HepG2 (cell line): ENCODE measurements around the gene PRSS36. TPM values are rescaled to one million over a fixed set of nuclear protein-coding genes. Genes with fewer than 3 reads are reported as not detected.

ENCODE experiments used
- ATAC-seq: fragments of 200-7000 bp; cut with Tn5 transposase; 3 replicates; pipeline ENCODE4 v1.9.1; 2020; ENCODE audit warnings: mild to moderate bottlenecking, moderate library complexity
- BruUV-seq: library from RNA; stranded (reverse); fragments of 400-500 nt; replicated peaks from 2 replicates; lab custom pipeline; 2021; lab: Mats Ljungman, UMichigan
- CTCF ChIA-PET: fragments of 300-600 bp; formaldehyde crosslinking; extraction: SDS; loops from one replicate; lab custom pipeline; 2021; ENCODE audit warnings: low total read pairs, inconsistent platforms, low intra/inter-chr PET ratio; lab: Yijun Ruan, JAX
- POLR2A ChIA-PET: fragments of 350-600 bp; sonication (Branson Sonifier 250); formaldehyde crosslinking; loops from one replicate; lab custom pipeline; 2020; ENCODE audit warnings: antibody characterized with exemption, inconsistent platforms; lab: Yijun Ruan, JAX
- DNase-seq: peaks from one replicate; pipeline ENCODE4 v3.0.0-alpha.2; 2015; ENCODE audit warnings: low spot score
- FAIRE-seq: peaks from 3 replicates; lab custom pipeline; 2011; peaks lifted over from hg19 to GRCh38; lab: Jason Lieb, UNC
- H2AFZ ChIP-seq: one replicate; pipeline ENCODE4 v1.6.1; 2011; ENCODE audit warnings: low read length, inconsistent platforms
- H3K27ac ChIP-seq: fragments of 300-600 bp; 3 replicates; pipeline ENCODE4 v1.8.0; 2011; ENCODE audit warnings: mixed run types, mild to moderate bottlenecking, mixed read lengths, low read length, inconsistent platforms; ENCODE audit not compliant: insufficient read depth; ENCODE audit errors: extremely low read length
- H3K27me3 ChIP-seq, 2 experiments: fragments of 200-600 bp in 1 of 2; 2 replicates in 1 of 2; 3 replicates in 1 of 2; pipeline versions ENCODE4 v1.6.0 to v1.8.0; 2011; ENCODE audit warnings: low read length in 2 of 2, mild to moderate bottlenecking in 2 of 2, moderate library complexity in 2 of 2, inconsistent platforms in 1 of 2; ENCODE audit not compliant: insufficient read depth in 2 of 2, control insufficient read depth in 1 of 2
- H3K36me3 ChIP-seq, 2 experiments: fragments of 200-600 bp in 1 of 2; replicated peaks in 1 of 2; 2 replicates in 1 of 2; 3 replicates in 1 of 2; pipeline versions ENCODE4 v1.5.1 to v1.8.0; 2011; ENCODE audit warnings: low read length in 2 of 2, inconsistent platforms in 1 of 2; ENCODE audit not compliant: insufficient read depth in 2 of 2, control insufficient read depth in 1 of 2
- H3K4me1 ChIP-seq: 2 replicates; pipeline ENCODE4 v1.5.1; 2012; ENCODE audit warnings: low read length, inconsistent platforms; ENCODE audit not compliant: insufficient read depth
- H3K4me2 ChIP-seq: 2 replicates; pipeline ENCODE4 v1.6.0; 2011; ENCODE audit warnings: low read depth, low read length, inconsistent platforms
- H3K4me3 ChIP-seq, 3 experiments: fragments of 200-600 bp in 1 of 3; sonication (generic), shearing (Covaris generic) in 1 of 3; replicated peaks in 1 of 3; 2 replicates each; pipeline ENCODE4 v1.5.1; 2011 to 2016; ENCODE audit warnings: low read length in 3 of 3, inconsistent platforms in 2 of 3, low read depth in 2 of 3, mild to moderate bottlenecking in 2 of 3, control low read depth in 1 of 3, mixed read lengths in 1 of 3; ENCODE audit not compliant: insufficient read depth in 1 of 3
- H3K79me2 ChIP-seq: one replicate; pipeline ENCODE4 v1.6.1; 2011; ENCODE audit warnings: low read length, inconsistent platforms; ENCODE audit not compliant: insufficient read depth
- H3K9ac ChIP-seq: 2 replicates; pipeline ENCODE4 v1.6.0; 2011; ENCODE audit warnings: mild to moderate bottlenecking, low read depth, low read length, inconsistent platforms; ENCODE audit not compliant: insufficient read depth
- H3K9me3 ChIP-seq: 2 replicates; pipeline ENCODE4 v1.5.1; 2012; ENCODE audit warnings: mild to moderate bottlenecking, low read length
- H4K20me1 ChIP-seq: 2 replicates; pipeline ENCODE4 v1.6.0; 2011; ENCODE audit warnings: inconsistent platforms, mild to moderate bottlenecking, low read length, moderate library complexity; ENCODE audit not compliant: insufficient read depth
- CBX2 ChIP-seq, 2 experiments: fragments of 200-600 bp in 1 of 2; sonication (generic); formaldehyde crosslinking in 1 of 2; IDR thresholded peaks; 2 replicates each; pipeline versions ENCODE4 v1.7.0 to v1.8.1; 2018 to 2022; ENCODE audit warnings: low read depth in 2 of 2, low read length in 1 of 2, mild to moderate bottlenecking in 1 of 2, missing genetic modification reagents in 1 of 2
- DDIT3 ChIP-seq: sonication (generic); formaldehyde crosslinking; IDR thresholded peaks from 2 replicates; pipeline ENCODE4 v1.4.0; 2020; ENCODE audit warnings: mild to moderate bottlenecking, missing genetic modification reagents
- FOXO4 ChIP-seq: sonication (generic); formaldehyde crosslinking; conservative IDR thresholded peaks from 2 replicates; pipeline ENCODE4 v1.8.1; 2023; ENCODE audit warnings: missing genetic modification reagents
- HCFC1 ChIP-seq: fragments of 150-350 bp; IDR thresholded peaks from 2 replicates; pipeline ENCODE4 v1.6.1; 2014; ENCODE audit warnings: low read depth, low read length
- RAD21 ChIP-seq: fragments of 450-650 bp; formaldehyde crosslinking; IDR thresholded peaks from 2 replicates; pipeline ENCODE4 v1.5.0; 2020; ENCODE audit warnings: mild to moderate bottlenecking
- ZBTB14 ChIP-seq: sonication (generic); formaldehyde crosslinking; IDR thresholded peaks from 2 replicates; pipeline ENCODE4 v1.4.0; 2020; ENCODE audit warnings: missing genetic modification reagents
- ZC3H4 ChIP-seq: sonication (generic); formaldehyde crosslinking; IDR thresholded peaks from 2 replicates; pipeline ENCODE4 v1.4.0; 2020; ENCODE audit warnings: missing genetic modification reagents, borderline replicate concordance
- ZNF142 ChIP-seq: sonication (generic); formaldehyde crosslinking; IDR thresholded peaks from 2 replicates; pipeline ENCODE4 v1.4.0; 2020; ENCODE audit warnings: missing genetic modification reagents
- ZNF232 ChIP-seq: sonication (generic); formaldehyde crosslinking; IDR thresholded peaks from 2 replicates; pipeline ENCODE4 v1.4.0; 2020; ENCODE audit warnings: missing genetic modification reagents, borderline replicate concordance
- WGBS: methylation state at CpG from one replicate; pipeline ENCODE4 v1.1.6; 2017; ENCODE audit warnings: low lambda C conversion rate; 5-methylcytosine and 5-hydroxymethylcytosine counted together
- in situ Hi-C: cut with HindIII; loops from 2 replicates; pipeline ENCODE4 v1.10.0; 2017; ENCODE audit warnings: low pct_unique_long_range_greater_than_20kb; ENCODE audit not compliant: extremely low pct_ligation_motif_present
- intact Hi-C: fragments of 100-400 bp; cut with micrococcal nuclease; formaldehyde crosslinking; loops from one replicate; pipeline ENCODE4 v1.10.0; 2022; ENCODE audit not compliant: unreplicated experiment
- polyA plus RNA-seq, 8 experiments: library from polyadenylated mRNA; depleted of rRNA in 3 of 8; stranded (reverse) in 7 of 8; unstranded in 1 of 8; fragments of >200 nt; fragmentation: Illumina TruSeq in 4 of 8; extraction: Trizol in 4 of 8; gene quantifications; 2 replicates each; pipeline versions ENCODE4 v1.2.1 to v1.2.3, GENCODE V29; 2011 to 2016; ENCODE audit warnings: low read depth in 4 of 8, missing spikeins in 1 of 8, mixed read lengths in 1 of 8; ENCODE audit not compliant: insufficient read depth in 1 of 8
- total RNA-seq, 5 experiments: library from RNA; depleted of rRNA; stranded (reverse); fragments of >200 nt; fragmentation: Illumina TruSeq; extraction: Trizol; gene quantifications; 2 replicates each; pipeline ENCODE4 v1.2.3, GENCODE V29; 2016; ENCODE audit warnings: low read depth in 1 of 5

Gene PRSS36
- total and polyA plus RNA-seq, 2 of the 13 experiments (the other 11 are each of a cell fraction or from before 2014, with no cell fraction given) = 1.5 to 2.1 TPM

- TF ChIP-seq RAD21 (CRISPR knock-in tag) = no peak
Observed at GRCh38 chr16:31149332-31149731, 534 bp downstream of the PRSS36 start (continued).

GRCh38 chr16:31148896-31149295, 970 bp downstream of the PRSS36 start:
- H2AFZ ChIP-seq = no peak overlapping the region
- intact Hi-C loops = loop anchor here (10.0 kb wide), 1 partner anchor 194 kb away; the partner anchor contains the start of gene SETD1A
- H3K27me3 ChIP-seq = peaks cover 1 to 33% of the 10 kb centered on the region in 2 experiments; a peak in 4 of 5 replicates
- no peak overlapping the region for H3K9ac ChIP-seq
- no peak for FAIRE-seq
- H3K4me1 ChIP-seq = peaks cover 36% of the 10 kb centered on the region
- DNase-seq = no peak
- in situ Hi-C loops = no loop called here
- WGBS = 70% methylated on average over 11 of the region's 25 CpGs
- no peak overlapping the region for H3K4me2 ChIP-seq
- POLR2A ChIA-PET = no interaction called here
- H3K36me3 ChIP-seq = no peaks in the 10 kb centered on the region
- H3K4me3 ChIP-seq = no peak overlapping the region
- H3K79me2 ChIP-seq = no peaks in the 10 kb centered on the region
- H3K9me3 ChIP-seq = no peaks in the 10 kb centered on the region
- H4K20me1 ChIP-seq = no peaks in the 10 kb centered on the region
- no TSS peak for BruUV-seq
- CTCF ChIA-PET = no interaction called here
- no peak overlapping the region for H3K27ac ChIP-seq
- no peak for ATAC-seq
- TF ChIP-seq DDIT3 (CRISPR knock-in tag) (no peak), ZBTB14 (CRISPR knock-in tag) (no peak), FOXO4 (no peak), ZC3H4 (CRISPR knock-in tag) (no peak), HCFC1 (no peak), ZNF232 (CRISPR knock-in tag) (no peak), CBX2 (IDR thresholded peaks at IDR 0.05; ENCODE audit: low read depth, low read length) (no peak), CBX2 (CRISPR knock-in tag; IDR thresholded peaks at IDR 0.05; ENCODE audit: low read depth) (no peak), ZNF142 (no peak)
